Measurements from ENCODE around the gene PIGZ. TPM values are rescaled to one million over a fixed set of nuclear protein-coding genes. Genes with fewer than 3 reads are reported as not detected.

PIGZ gene
- total and polyA plus RNA-seq, 12 donors, result 2.2 to 7.7 (median 6.0) TPM

DNA sequence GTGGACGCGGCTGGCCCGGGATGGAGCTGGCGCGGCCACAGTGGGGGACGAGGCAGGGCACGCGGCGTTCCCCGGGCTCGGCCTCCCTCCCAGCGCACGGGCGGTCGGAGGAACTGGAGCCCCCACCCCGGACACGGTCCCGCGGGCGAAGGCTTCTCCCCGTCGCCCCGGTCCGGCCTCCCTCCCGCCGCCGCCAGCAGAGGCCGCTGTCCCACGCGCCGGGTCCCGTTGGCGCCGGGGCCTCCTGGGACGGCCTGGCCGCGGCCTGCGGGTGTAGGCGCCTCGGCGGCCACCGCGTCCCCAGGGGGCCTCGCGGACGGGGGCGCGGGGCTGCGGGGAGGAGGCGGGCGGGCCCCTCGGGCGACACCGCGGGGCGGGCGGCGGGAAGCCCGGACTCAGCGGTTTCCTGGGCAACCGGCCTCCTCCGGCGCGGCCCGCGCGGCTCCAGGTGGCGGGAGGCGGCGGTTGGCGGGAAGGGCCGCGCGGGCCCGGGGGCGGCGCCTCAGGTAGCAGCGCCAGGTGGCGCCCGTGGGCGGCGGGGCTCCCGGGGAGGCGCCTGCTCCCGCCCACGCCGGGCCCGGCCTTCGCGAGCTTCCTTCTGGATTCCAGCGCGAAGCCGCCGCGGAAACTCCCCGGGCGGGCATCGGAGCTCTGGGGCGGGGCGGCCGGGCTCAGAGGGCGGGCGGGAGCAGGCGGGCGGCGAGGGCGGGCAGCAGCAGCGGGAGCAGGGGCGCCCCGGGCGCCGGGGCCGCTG lies 34.2 kb upstream of the PIGZ start:
- peaks cover 0 to 10% (median 0%) of the 10 kb centered on the region in 11 donors for H3K9me3 ChIP-seq
- H3K27me3 ChIP-seq, result no peaks in the 10 kb centered on the region
- H3K27ac ChIP-seq, result peak overlapping the region; percentile 19 to 86 (median 74)
- DNase-seq (peak; percentile 62 to 79), ATAC-seq (peak; percentile 81 to 92 (median 88))
- TF ChIP-seq, protein P1, sequence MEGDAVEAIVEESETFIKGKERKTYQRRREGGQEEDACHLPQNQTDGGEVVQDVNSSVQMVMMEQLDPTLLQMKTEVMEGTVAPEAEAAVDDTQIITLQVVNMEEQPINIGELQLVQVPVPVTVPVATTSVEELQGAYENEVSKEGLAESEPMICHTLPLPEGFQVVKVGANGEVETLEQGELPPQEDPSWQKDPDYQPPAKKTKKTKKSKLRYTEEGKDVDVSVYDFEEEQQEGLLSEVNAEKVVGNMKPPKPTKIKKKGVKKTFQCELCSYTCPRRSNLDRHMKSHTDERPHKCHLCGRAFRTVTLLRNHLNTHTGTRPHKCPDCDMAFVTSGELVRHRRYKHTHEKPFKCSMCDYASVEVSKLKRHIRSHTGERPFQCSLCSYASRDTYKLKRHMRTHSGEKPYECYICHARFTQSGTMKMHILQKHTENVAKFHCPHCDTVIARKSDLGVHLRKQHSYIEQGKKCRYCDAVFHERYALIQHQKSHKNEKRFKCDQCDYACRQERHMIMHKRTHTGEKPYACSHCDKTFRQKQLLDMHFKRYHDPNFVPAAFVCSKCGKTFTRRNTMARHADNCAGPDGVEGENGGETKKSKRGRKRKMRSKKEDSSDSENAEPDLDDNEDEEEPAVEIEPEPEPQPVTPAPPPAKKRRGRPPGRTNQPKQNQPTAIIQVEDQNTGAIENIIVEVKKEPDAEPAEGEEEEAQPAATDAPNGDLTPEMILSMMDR (IDR thresholded peaks at IDR 0.05), result peak; percentile 65 to 88 (median 76)
- intact Hi-C loops (cut with DNase I), result loop anchor here in 9 of 10 donors (1.0 to 10.0 kb wide), 5 partner anchors 182 to 184 kb away; no protein-coding TSS in a partner anchor
- WGBS, 2 donors, result 0% methylated on average over 74 to 113 of the region's 113 CpGs
- no peaks in the 10 kb centered on the region for H3K36me3 ChIP-seq
- H3K4me3 ChIP-seq, result peak overlapping the region; percentile 19 to 75 (median 68)
- H3K4me1 ChIP-seq, result peaks cover 0 to 18% (median 10%) of the 10 kb centered on the region in 9 donors

DNA sequence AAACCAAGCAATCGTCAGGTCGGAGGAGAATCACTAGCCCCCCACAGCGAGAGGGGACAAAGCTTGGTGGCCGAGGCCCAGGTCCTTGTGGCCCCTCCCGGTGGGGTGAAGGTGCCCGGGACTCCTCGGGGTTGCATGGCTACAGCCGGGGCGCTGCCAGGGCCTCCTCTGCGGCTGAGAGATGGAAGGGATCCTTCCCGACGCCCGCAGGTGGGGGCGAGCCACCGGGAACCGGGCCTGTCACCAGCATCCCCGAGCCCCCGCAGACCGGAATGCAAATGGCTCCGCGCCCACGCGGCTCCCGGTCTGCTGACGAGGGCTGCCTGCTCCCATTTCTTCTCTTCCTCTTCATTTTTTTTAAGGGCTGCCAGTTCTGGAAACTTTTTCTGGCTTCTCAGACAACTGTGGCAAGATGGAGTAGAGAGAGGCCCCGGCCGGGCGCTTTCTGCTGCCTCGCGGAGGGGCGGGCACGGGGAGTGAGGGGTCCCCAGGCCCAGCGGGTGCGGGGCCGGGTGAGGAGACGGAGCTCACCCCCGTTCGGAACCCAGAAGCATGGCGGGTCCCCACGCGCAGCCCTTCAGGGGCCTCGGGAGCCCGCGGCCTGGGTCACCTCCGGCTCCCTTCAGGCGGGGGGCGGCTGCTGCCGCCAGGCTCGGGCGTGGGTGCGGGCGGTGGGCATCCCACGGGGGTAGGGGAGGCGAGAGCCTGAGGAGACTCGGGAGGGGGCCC lies 33.5 kb upstream of the PIGZ start:
- peak overlapping the region; percentile 19 to 86 (median 74) for H3K27ac ChIP-seq
- TF ChIP-seq, protein P1 (IDR thresholded peaks at IDR 0.05), result no peak
- intact Hi-C loops (cut with DNase I), result loop anchor here in 9 of 10 donors (1.0 to 10.0 kb wide), 5 partner anchors 183 to 185 kb away; no protein-coding TSS in a partner anchor
- WGBS, 2 donors, result 21 to 25% methylated on average over 52 to 55 of the region's 55 CpGs
- DNase-seq, result peak in 1 of 2 donors; percentile 43
- no peaks in the 10 kb centered on the region for H3K36me3 ChIP-seq
- H3K9me3 ChIP-seq, result peaks cover 0 to 10% (median 0%) of the 10 kb centered on the region in 11 donors
- peak overlapping the region; percentile 19 to 75 (median 68) for H3K4me3 ChIP-seq
- peaks cover 0 to 18% (median 10%) of the 10 kb centered on the region in 9 donors for H3K4me1 ChIP-seq
- ATAC-seq, result peak; percentile 11 to 57 (median 34)
- H3K27me3 ChIP-seq, result no peaks in the 10 kb centered on the region

DNA sequence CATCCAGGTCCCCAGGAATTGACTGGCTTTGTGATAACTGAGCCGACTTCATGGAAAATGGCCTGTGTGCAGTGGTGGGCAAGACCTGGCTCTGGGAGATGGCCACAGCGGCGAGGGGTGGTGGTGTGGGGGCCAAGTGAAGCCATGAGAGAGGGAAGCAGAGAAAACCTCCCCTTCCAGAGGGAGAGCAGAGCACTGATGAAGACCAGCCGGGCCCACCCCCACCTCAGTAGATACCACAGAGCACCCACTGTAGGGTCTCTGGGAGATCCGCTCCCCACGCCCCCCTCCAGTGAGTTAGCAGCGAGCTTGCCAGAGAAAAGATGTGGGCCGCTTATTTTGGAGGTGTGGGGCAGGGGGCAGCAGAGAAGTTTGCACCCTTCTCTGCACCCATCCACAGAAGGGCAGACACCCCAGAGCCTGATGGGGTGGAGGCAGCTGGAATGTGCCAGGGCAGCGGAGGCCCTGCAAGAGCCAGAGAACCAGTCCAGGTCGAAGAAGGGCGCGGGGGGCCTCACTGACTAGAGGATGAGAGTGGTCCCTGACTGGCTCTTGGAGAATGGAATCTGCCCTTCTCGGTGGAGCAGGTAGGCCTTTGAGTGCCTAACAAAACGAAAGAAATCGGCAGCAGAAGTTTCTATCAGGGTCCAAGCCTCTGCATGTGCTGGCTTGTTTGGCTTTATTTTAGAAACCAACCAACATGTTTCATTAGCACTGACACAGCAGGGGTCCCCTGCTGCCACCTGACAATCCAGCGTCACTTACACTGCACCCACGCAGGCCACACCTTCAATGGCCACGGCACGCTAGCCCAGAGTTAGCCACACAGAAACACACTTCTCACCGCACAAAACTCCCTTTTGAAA lies 32.7 kb upstream of the PIGZ start:
- H3K27me3 ChIP-seq, result no peaks in the 10 kb centered on the region
- no peak for ATAC-seq
- H3K4me1 ChIP-seq, result peaks cover 0 to 18% (median 10%) of the 10 kb centered on the region in 9 donors
- H3K36me3 ChIP-seq, result no peaks in the 10 kb centered on the region
- 92 to 93% methylated on average over 20 of the region's 20 CpGs for WGBS, 2 donors
- DNase-seq, result no peak
- H3K27ac ChIP-seq, result peak overlapping the region in 5 of 10 donors; percentile 72 to 86 (median 76)
- TF ChIP-seq, protein P1 (IDR thresholded peaks at IDR 0.05), result no peak
- peak overlapping the region in 2 of 10 donors; percentile 67 to 71 for H3K4me3 ChIP-seq
- peaks cover 0 to 10% (median 0%) of the 10 kb centered on the region in 11 donors for H3K9me3 ChIP-seq
- intact Hi-C loops (cut with DNase I), result loop anchor here in 6 of 10 donors (5.0 to 10.0 kb wide), 2 partner anchors 183 to 186 kb away; no protein-coding TSS in a partner anchor

Data from heart right ventricle (tissue), 16 donors.